OCI-LY7 (cell line): ENCODE results near the gene COL5A2. TPM values are rescaled to one million over a fixed set of nuclear protein-coding genes. Genes with fewer than 3 reads are reported as not detected.

ENCODE experiments used
- BruUV-seq: library from RNA; stranded (reverse); fragments of 400-500 nt; replicated peaks from 2 replicates; lab custom pipeline; 2021; lab: Mats Ljungman, UMichigan
- CTCF ChIA-PET: fragments of 300-600 bp; sonication (Branson Sonifier 250); formaldehyde crosslinking; loops from one replicate; lab custom pipeline; 2022; ENCODE audit warnings: antibody characterized with exemption; ENCODE audit not compliant: unreplicated experiment; lab: Charles Lee
- POLR2A ChIA-PET: fragments of 300-600 bp; sonication (Branson Sonifier 250); formaldehyde crosslinking; loops from one replicate; lab custom pipeline; 2022; ENCODE audit warnings: antibody characterized with exemption; lab: Charles Lee
- DNase-seq: peaks from one replicate; pipeline ENCODE4 v3.0.0-alpha.2; 2015; ENCODE audit warnings: low spot score
- H2AFZ ChIP-seq: fragments of 200-600 bp; sonication (generic), shearing (Covaris generic); 2 replicates; pipeline ENCODE4 v1.6.1; 2014; ENCODE audit warnings: mild to moderate bottlenecking, antibody characterized with exemption, low read length, moderate library complexity
- H3K27ac ChIP-seq: fragments of 200-600 bp; sonication (generic); 2 replicates; pipeline ENCODE4 v1.5.1; 2014; ENCODE audit warnings: mixed run types, low read depth, mild to moderate bottlenecking, moderate library complexity, low read length, inconsistent platforms; ENCODE audit not compliant: poor library complexity, severe bottlenecking
- H3K36me3 ChIP-seq: fragments of 200-600 bp; sonication (generic); 2 replicates; pipeline ENCODE4 v1.6.1; 2014; ENCODE audit warnings: mild to moderate bottlenecking, antibody characterized with exemption, low read length, moderate library complexity, mixed read lengths; ENCODE audit not compliant: insufficient read depth
- H3K4me1 ChIP-seq: fragments of 200-600 bp; sonication (generic); 2 replicates; pipeline ENCODE4 v1.5.1; 2014; ENCODE audit warnings: mild to moderate bottlenecking, low read length; ENCODE audit not compliant: insufficient read depth, poor library complexity, severe bottlenecking
- H3K4me2 ChIP-seq: fragments of 200-600 bp; sonication (generic); 2 replicates; pipeline ENCODE4 v1.6.1; 2014; ENCODE audit warnings: mild to moderate bottlenecking, low read length
- H3K4me3 ChIP-seq: fragments of 200-600 bp; sonication (generic); 2 replicates; pipeline ENCODE4 v1.5.1; 2014; ENCODE audit warnings: mild to moderate bottlenecking, low read depth, low read length; ENCODE audit not compliant: poor library complexity, severe bottlenecking
- H3K79me2 ChIP-seq: fragments of 200-600 bp; sonication (generic); 2 replicates; pipeline ENCODE4 v1.6.1; 2016; ENCODE audit warnings: low read depth, mild to moderate bottlenecking, low read length, moderate library complexity, mixed read lengths; ENCODE audit not compliant: insufficient read depth
- H3K9me2 ChIP-seq: fragments of 200-600 bp; sonication (generic); 2 replicates; pipeline ENCODE4 v1.6.1; 2016; ENCODE audit warnings: mild to moderate bottlenecking, low read length, mixed read lengths; ENCODE audit not compliant: insufficient read depth
- H3K9me3 ChIP-seq: fragments of 200-600 bp; sonication (generic); 2 replicates; pipeline ENCODE4 v1.6.1; 2014; ENCODE audit warnings: mild to moderate bottlenecking, mixed run types, low read length, mixed read lengths
- H4K20me1 ChIP-seq: fragments of 200-600 bp; sonication (generic); 2 replicates; pipeline ENCODE4 v1.6.1; 2014; ENCODE audit warnings: mild to moderate bottlenecking, antibody characterized with exemption, low read length, moderate library complexity, mixed read lengths; ENCODE audit not compliant: insufficient read depth
- CTCF ChIP-seq: fragments of 200-600 bp; sonication (generic); conservative IDR thresholded peaks from 2 replicates; pipeline ENCODE4 v1.5.1; 2014; ENCODE audit warnings: mild to moderate bottlenecking, antibody characterized with exemption, low read length, moderate library complexity, mixed read lengths
- EZH2phosphoT487 ChIP-seq: fragments of 200-600 bp; sonication (generic); IDR thresholded peaks from 2 replicates; pipeline ENCODE4 v1.6.1; 2018; ENCODE audit warnings: low read depth, borderline replicate concordance, mild to moderate bottlenecking, mixed run types, antibody characterized with exemption, low read length, moderate library complexity, mixed read lengths
- intact Hi-C: fragments of 100-400 bp; cut with micrococcal nuclease; formaldehyde crosslinking; loops from one replicate; pipeline ENCODE4 v1.10.0; 2022; ENCODE audit not compliant: unreplicated experiment
- total RNA-seq, 2 experiments: library from RNA; depleted of rRNA in 1 of 2; stranded (reverse); fragments of >200 nt in 1 of 2; shearing (Covaris generic) in 1 of 2; gene quantifications; 2 replicates each; pipeline ENCODE4 v1.2.3, GENCODE V29; 2014 to 2022

COL5A2 gene
- total RNA-seq, 2 experiments from 2014 or later: 0.50 to 0.61 TPM

GRCh38 chr2:189116979-189117378 is 62.6 kb downstream of the COL5A2 start:
- Histone ChIP-seq H3K4me1 (no peaks in the 10 kb centered on the region), H2AFZ (no peak overlapping the region), H3K4me3 (no peak overlapping the region), H3K4me2 (no peak overlapping the region), H3K79me2 (no peaks in the 10 kb centered on the region), H3K36me3 (no peaks in the 10 kb centered on the region), H3K9me2 (no peaks in the 10 kb centered on the region), H3K27ac (no peak overlapping the region), H3K9me3 (no peaks in the 10 kb centered on the region), H4K20me1 (no peaks in the 10 kb centered on the region)
- ChIA-PET CTCF (no interaction called here), POLR2A (no interaction called here)
- intact Hi-C loops: no loop called here
- BruUV-seq: no TSS peak
- TF ChIP-seq CTCF (no peak), EZH2phosphoT487 (no peak)
- DNase-seq: no peak

GRCh38 chr2:189116087-189116486 is 63.5 kb downstream of the COL5A2 start:
- Histone ChIP-seq H3K4me2 (no peak overlapping the region), H3K36me3 (no peaks in the 10 kb centered on the region), H3K4me3 (no peak overlapping the region), H3K79me2 (no peaks in the 10 kb centered on the region), H2AFZ (no peak overlapping the region), H3K27ac (no peak overlapping the region), H3K4me1 (no peaks in the 10 kb centered on the region), H3K9me2 (no peaks in the 10 kb centered on the region), H4K20me1 (no peaks in the 10 kb centered on the region), H3K9me3 (no peaks in the 10 kb centered on the region)
- no peak for TF ChIP-seq EZH2phosphoT487
- TF ChIP-seq CTCF: no peak
- intact Hi-C loops: no loop called here
- ChIA-PET CTCF (no interaction called here), POLR2A (no interaction called here)
- DNase-seq: no peak
- BruUV-seq: no TSS peak

- H3K4me1 ChIP-seq: no peaks in the 10 kb centered on the region
- H3K27ac ChIP-seq: no peak overlapping the region
- no peaks in the 10 kb centered on the region for H4K20me1 ChIP-seq
- CTCF ChIA-PET: no interaction called here
- intact Hi-C loops: no loop called here
- no peak for DNase-seq
- no peak for TF ChIP-seq EZH2phosphoT487
- peak; percentile 22; the same call in 1 of the 2 replicates for TF ChIP-seq CTCF
- no peaks in the 10 kb centered on the region for H3K36me3 ChIP-seq
- H3K4me2 ChIP-seq: no peak overlapping the region
- H3K79me2 ChIP-seq: no peaks in the 10 kb centered on the region
- no TSS peak for BruUV-seq
- POLR2A ChIA-PET: interaction anchor here (0.7 kb wide), 1 partner anchor 12 kb away, joined by 5 read pairs; no protein-coding TSS in a partner anchor
- H3K9me2 ChIP-seq: no peaks in the 10 kb centered on the region
- H2AFZ ChIP-seq: no peak overlapping the region
- no peak overlapping the region for H3K4me3 ChIP-seq
- H3K9me3 ChIP-seq: no peaks in the 10 kb centered on the region
Observed at GRCh38 chr2:189115126-189115525, 64.4 kb downstream of the COL5A2 start.
